Pancreas (tissue), 10 donors: ENCODE measurements around the gene RAB3A. TPM values are rescaled to one million over a fixed set of nuclear protein-coding genes. Genes with fewer than 3 reads are reported as not detected.
A peak's percentile ranks its signal among the peaks of the same experiment; 100 is the strongest.

ENCODE experiments used
- ATAC-seq, 4 donors: fragments of 200-7000 bp; cut with Tn5 transposase; one replicate each; pipeline versions ENCODE4 v1.8.0 to v1.9.1; 2020; ENCODE audit warnings: mild to moderate bottlenecking in 4 of 4, moderate library complexity in 4 of 4
- DNase-seq, 6 donors: peaks; one replicate each; pipeline ENCODE4 v3.0.0-alpha.2; 2020
- FAIRE-seq: peaks from 2 replicates; lab custom pipeline; 2012; peaks lifted over from hg19 to GRCh38; lab: Jason Lieb, UNC
- H3K27ac ChIP-seq, 4 donors: fragments of 200-600 bp; sonication (generic); 1 replicate in 3 of 4; 2 replicates in 1 of 4; pipeline versions ENCODE4 v1.5.0 to v1.8.0; 2020
- H3K27me3 ChIP-seq, 4 donors: fragments of 200-600 bp; one replicate each; pipeline ENCODE4 v1.8.0; 2021
- H3K36me3 ChIP-seq, 3 donors: fragments of 200-600 bp; sonication (generic) in 1 of 3; one replicate each; pipeline versions ENCODE4 v1.5.0 to v1.8.0; 2020 to 2021
- H3K4me1 ChIP-seq, 3 donors: fragments of 200-600 bp; one replicate each; pipeline ENCODE4 v1.8.0; 2021
- H3K4me3 ChIP-seq, 4 donors: fragments of 200-600 bp; sonication (generic) in 2 of 4; one replicate each; pipeline versions ENCODE4 v1.5.0 to v1.8.0; 2020 to 2021
- H3K9me3 ChIP-seq, 4 donors: fragments of 200-600 bp; one replicate each; pipeline ENCODE4 v1.8.0; 2021
- CTCF ChIP-seq, 4 donors: fragments of 200-600 bp; sonication (generic) in 3 of 4; IDR thresholded peaks; one replicate each; pipeline versions ENCODE4 v1.5.0 to v1.8.0; 2021; ENCODE audit warnings: antibody characterized with exemption in 4 of 4
- WGBS, 2 donors: extraction: QIAGEN DNeasy Blood & Tissue Kit; methylation state at CpG; one replicate each; pipeline ENCODE4 v1.1.7; 2013; 5-methylcytosine and 5-hydroxymethylcytosine counted together
- intact Hi-C, 3 donors: fragments of 100-400 bp; cut with DNase I; formaldehyde crosslinking; loops; one replicate each; pipeline versions ENCODE4 v1.11.1 to v1.14.2; 2022
- polyA plus RNA-seq, 2 donors: library from polyadenylated mRNA; stranded (reverse); fragments of 200-250 nt; gene quantifications; one replicate each; pipeline ENCODE4 v1.2.3, GENCODE V29; 2013
- total RNA-seq, 6 donors: library from RNA; stranded (reverse); fragmentation: NEBNext Ultra II Directional in 4 of 6; extraction: Animal tissue kit (Norgen Biotek cat#: 25700) in 4 of 6; gene quantifications; one replicate each; pipeline versions ENCODE4 v1.2.1 to v1.2.4, GENCODE V29; 2021 to 2023
- donor health status: healthy with polysubstance abuse.
- donor health status: DM: no; HTN: no; CAD: no; lungs with moderate emphysema.
- donor health status: DM: no; HTN: no; CAD: no.
- donor health status: control.
- donor health status: control.
- donor health status: Bipolar disorder and iron deficiency.
- donor health status: DM: yes; HTN: yes; CAD: no.
- donor health status: DM: no; HTN: no; CAD: no.
- donor health status: DM: no; HTN: no; CAD: no.
- donor health status: DM: yes; HTN: yes; CAD: no.

Gene RAB3A
- total and polyA plus RNA-seq, 8 donors, result 0.79 to 4.4 (median 1.8) TPM

- WGBS, 2 donors, result 66 to 71% methylated on average over 18 of the region's 18 CpGs
- no peak for FAIRE-seq
- no peak for TF ChIP-seq CTCF (IDR thresholded peaks at IDR 0.05)
- H3K9me3 ChIP-seq, result no peaks in the 10 kb centered on the region
- DNase-seq, result peak in 3 of 6 donors; percentile 38 to 71 (median 58)
- ATAC-seq, result peak in 2 of 4 donors; percentile 11 to 26
- no peaks in the 10 kb centered on the region for H3K27me3 ChIP-seq
- intact Hi-C loops, result no loop called here
- peak overlapping the region in 1 of 4 donors; percentile 70 for H3K4me3 ChIP-seq
- H3K27ac ChIP-seq, result peak overlapping the region; percentile 69 to 77 (median 76)
- H3K4me1 ChIP-seq, result peaks cover 0 to 6% (median 3%) of the 10 kb centered on the region in 3 donors
- H3K36me3 ChIP-seq, result peaks cover 0 to 4% (median under 1%) of the 10 kb centered on the region in 3 donors
Observed at GRCh38 chr19:18173054-18173571, 30.7 kb downstream of the RAB3A start.

- Histone ChIP-seq H3K27me3 (no peaks in the 10 kb centered on the region), H3K4me1 (peaks cover 0 to 6% (median 3%) of the 10 kb centered on the region in 3 donors), H3K36me3 (peaks cover 0 to 4% (median 4%) of the 10 kb centered on the region in 3 donors), H3K9me3 (no peaks in the 10 kb centered on the region), H3K4me3 (no peak overlapping the region), H3K27ac (peak overlapping the region in 3 of 4 donors; percentile 37 to 74 (median 69))
- FAIRE-seq, result no peak
- 85 to 97% methylated on average over 7 of the region's 7 CpGs for WGBS, 2 donors
- no peak for ATAC-seq
- DNase-seq, result peak in 1 of 6 donors; percentile 15
- intact Hi-C loops, result no loop called here
- TF ChIP-seq CTCF (IDR thresholded peaks at IDR 0.05), result no peak
Observed at GRCh38 chr19:18172331-18173053, 31.4 kb downstream of the RAB3A start.

- H3K27ac ChIP-seq, result peak overlapping the region in 2 of 4 donors; percentile 22 to 55
- ATAC-seq, result no peak
- intact Hi-C loops, result no loop called here
- no peak for FAIRE-seq
- H3K4me3 ChIP-seq, result no peak overlapping the region
- peaks cover 0 to 6% (median 3%) of the 10 kb centered on the region in 3 donors for H3K4me1 ChIP-seq
- 88 to 89% methylated on average over 8 of the region's 8 CpGs for WGBS, 2 donors
- TF ChIP-seq CTCF (IDR thresholded peaks at IDR 0.05), result no peak
- H3K36me3 ChIP-seq, result peaks cover 0 to 10% (median 4%) of the 10 kb centered on the region in 3 donors
- no peaks in the 10 kb centered on the region for H3K9me3 ChIP-seq
- H3K27me3 ChIP-seq, result no peaks in the 10 kb centered on the region
- peak in 2 of 6 donors; percentile 28 to 40 for DNase-seq
Observed at GRCh38 chr19:18171605-18172327, 32.1 kb downstream of the RAB3A start.

- Histone ChIP-seq H3K27ac (peak overlapping the region in 2 of 4 donors; percentile 52 to 55), H3K4me3 (no peak overlapping the region), H3K4me1 (peaks cover 0 to 6% (median 3%) of the 10 kb centered on the region in 3 donors), H3K27me3 (no peaks in the 10 kb centered on the region), H3K9me3 (no peaks in the 10 kb centered on the region), H3K36me3 (peaks cover 0 to 20% (median 4%) of the 10 kb centered on the region in 3 donors)
- FAIRE-seq (no peak), DNase-seq (peak in 1 of 6 donors; percentile 57), ATAC-seq (no peak)
- WGBS, 2 donors, result 41 to 50% methylated on average over 16 of the region's 16 CpGs
- intact Hi-C loops, result no loop called here
- TF ChIP-seq CTCF (IDR thresholded peaks at IDR 0.05), result no peak
Observed at GRCh38 chr19:18170714-18171255, 33.1 kb downstream of the RAB3A start.
